ENCODE data around the gene UBXN6.

The UBXN6 gene

GRCh38 chr19:4447327-4448146 is 10.1 kb downstream of the UBXN6 start:
- TF ChIP-seq, protein P1, sequence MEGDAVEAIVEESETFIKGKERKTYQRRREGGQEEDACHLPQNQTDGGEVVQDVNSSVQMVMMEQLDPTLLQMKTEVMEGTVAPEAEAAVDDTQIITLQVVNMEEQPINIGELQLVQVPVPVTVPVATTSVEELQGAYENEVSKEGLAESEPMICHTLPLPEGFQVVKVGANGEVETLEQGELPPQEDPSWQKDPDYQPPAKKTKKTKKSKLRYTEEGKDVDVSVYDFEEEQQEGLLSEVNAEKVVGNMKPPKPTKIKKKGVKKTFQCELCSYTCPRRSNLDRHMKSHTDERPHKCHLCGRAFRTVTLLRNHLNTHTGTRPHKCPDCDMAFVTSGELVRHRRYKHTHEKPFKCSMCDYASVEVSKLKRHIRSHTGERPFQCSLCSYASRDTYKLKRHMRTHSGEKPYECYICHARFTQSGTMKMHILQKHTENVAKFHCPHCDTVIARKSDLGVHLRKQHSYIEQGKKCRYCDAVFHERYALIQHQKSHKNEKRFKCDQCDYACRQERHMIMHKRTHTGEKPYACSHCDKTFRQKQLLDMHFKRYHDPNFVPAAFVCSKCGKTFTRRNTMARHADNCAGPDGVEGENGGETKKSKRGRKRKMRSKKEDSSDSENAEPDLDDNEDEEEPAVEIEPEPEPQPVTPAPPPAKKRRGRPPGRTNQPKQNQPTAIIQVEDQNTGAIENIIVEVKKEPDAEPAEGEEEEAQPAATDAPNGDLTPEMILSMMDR (IDR thresholded peaks at IDR 0.05; ENCODE audit: borderline replicate concordance, extremely low read depth, low read length, poor library complexity, severe bottlenecking): no peak
- TF ChIP-seq EZH2 (IDR thresholded peaks at IDR 0.05; ENCODE audit: borderline replicate concordance, low read depth, low read length, severe bottlenecking): no peak
- ATAC-seq (ENCODE audit: insufficient read depth, low read depth) (no peak), DNase-seq (no peak)
- H3K4me1 ChIP-seq (ENCODE audit: insufficient read depth, low read length): no peaks in the 10 kb centered on the region
- H3K9me3 ChIP-seq (ENCODE audit: insufficient read depth, low read length, severe bottlenecking): no peaks in the 10 kb centered on the region
- H3K4me3 ChIP-seq (ENCODE audit: low read depth in 1 of 2, low read length in 2 of 2): no peak overlapping the region
- no peak overlapping the region for H2AFZ ChIP-seq (ENCODE audit: low read depth, low read length)
- H4K20me1 ChIP-seq (ENCODE audit: insufficient read depth, low read length): peaks cover 69% of the 10 kb centered on the region
- no peak overlapping the region for H3K4me2 ChIP-seq (ENCODE audit: insufficient read depth, low read length)
- H3K27ac ChIP-seq (ENCODE audit: low read length): no peak overlapping the region
- H3K79me2 ChIP-seq (ENCODE audit: insufficient read depth, low read length): no peaks in the 10 kb centered on the region; the same call in 1 of the 2 replicates
- H3K27me3 ChIP-seq (ENCODE audit: insufficient read depth, low read length, poor library complexity): no peaks in the 10 kb centered on the region
- H3K36me3 ChIP-seq (ENCODE audit: insufficient read depth, low read length): peaks cover 92% of the 10 kb centered on the region
- H3K9ac ChIP-seq (ENCODE audit: low read depth, low read length): no peak overlapping the region

DNA sequence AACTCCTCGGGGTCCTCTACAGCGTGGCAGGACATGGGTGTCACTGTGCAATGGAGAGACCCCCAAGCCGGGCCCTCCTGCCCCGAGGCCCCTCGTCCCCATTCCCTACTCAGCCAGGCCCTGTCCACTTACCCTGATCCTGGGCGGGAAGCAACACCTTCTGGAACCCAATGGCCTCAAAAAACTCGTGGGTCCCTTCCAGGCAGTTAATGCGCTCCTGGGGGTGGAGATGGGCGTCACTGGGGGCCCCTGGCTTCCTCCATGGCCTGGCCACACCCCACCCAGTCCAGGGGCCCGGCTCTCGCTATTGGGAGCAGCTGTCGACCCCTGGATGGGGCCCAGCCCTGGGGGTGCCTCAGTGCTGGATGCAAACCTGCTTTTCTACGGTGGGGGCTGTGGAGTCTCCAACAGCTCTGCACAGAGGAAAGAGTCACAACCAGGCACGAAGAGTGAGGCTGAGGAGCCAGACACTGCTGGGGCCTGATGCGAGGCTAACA is 10.8 kb downstream of the UBXN6 start:
- no peaks in the 10 kb centered on the region for H3K27me3 ChIP-seq (ENCODE audit: insufficient read depth, low read length, poor library complexity)
- H3K4me3 ChIP-seq (ENCODE audit: low read depth in 1 of 2, low read length in 2 of 2): no peak overlapping the region
- H3K9me3 ChIP-seq (ENCODE audit: insufficient read depth, low read length, severe bottlenecking): no peaks in the 10 kb centered on the region
- no peak overlapping the region for H3K9ac ChIP-seq (ENCODE audit: low read depth, low read length)
- no peak for TF ChIP-seq EZH2 (IDR thresholded peaks at IDR 0.05; ENCODE audit: borderline replicate concordance, low read depth, low read length, severe bottlenecking)
- TF ChIP-seq, protein P1 (IDR thresholded peaks at IDR 0.05; ENCODE audit: borderline replicate concordance, extremely low read depth, low read length, poor library complexity, severe bottlenecking): no peak
- DNase-seq (no peak), ATAC-seq (ENCODE audit: insufficient read depth, low read depth) (no peak)
- peaks cover 94% of the 10 kb centered on the region for H3K36me3 ChIP-seq (ENCODE audit: insufficient read depth, low read length)
- H4K20me1 ChIP-seq (ENCODE audit: insufficient read depth, low read length): peaks cover 72% of the 10 kb centered on the region
- no peaks in the 10 kb centered on the region for H3K4me1 ChIP-seq (ENCODE audit: insufficient read depth, low read length)
- H3K79me2 ChIP-seq (ENCODE audit: insufficient read depth, low read length): no peaks in the 10 kb centered on the region; the same call in 1 of the 2 replicates
- no peak overlapping the region for H2AFZ ChIP-seq (ENCODE audit: low read depth, low read length)
- no peak overlapping the region for H3K27ac ChIP-seq (ENCODE audit: low read length)
- H3K4me2 ChIP-seq (ENCODE audit: insufficient read depth, low read length): no peak overlapping the region

DNA sequence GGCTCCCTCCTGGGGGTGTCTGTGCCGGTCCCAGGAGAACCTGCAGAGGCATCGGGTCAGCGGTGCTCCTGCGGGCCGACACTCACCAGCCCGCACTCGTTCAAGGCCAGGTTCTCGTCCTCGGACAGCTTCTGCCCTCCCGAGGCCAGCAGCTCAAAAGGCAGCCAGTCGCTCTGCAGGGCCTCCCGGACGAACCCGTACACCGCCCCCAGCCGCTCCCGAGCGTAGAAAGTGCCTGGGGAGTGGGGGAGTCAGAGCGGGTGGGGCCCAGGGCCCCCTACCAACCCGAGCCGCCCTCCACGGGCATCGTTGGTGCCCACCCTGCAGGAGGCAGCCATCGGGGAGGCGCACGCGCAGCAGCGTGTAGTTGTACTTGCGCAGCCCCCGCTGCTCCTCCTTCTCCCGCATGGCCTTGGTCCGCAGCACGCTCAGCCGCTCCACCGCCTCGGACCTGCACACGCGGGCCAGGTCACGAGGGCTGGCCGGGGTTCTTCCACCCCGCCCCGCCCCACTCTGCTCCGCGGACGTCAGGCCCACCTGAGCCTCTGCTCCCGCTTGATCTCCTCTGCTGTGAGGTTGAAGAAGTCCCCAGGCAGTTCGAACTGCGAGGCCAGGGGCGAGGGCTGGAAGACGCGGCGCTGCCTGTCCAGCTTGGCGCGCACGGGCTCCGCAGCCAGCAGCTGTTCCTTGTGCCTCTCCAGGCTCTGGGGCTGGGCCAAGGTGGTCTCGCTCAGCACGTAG is 11.5 kb downstream of the UBXN6 start:
- TF ChIP-seq EZH2 (IDR thresholded peaks at IDR 0.05; ENCODE audit: borderline replicate concordance, low read depth, low read length, severe bottlenecking): no peak
- TF ChIP-seq, protein P1 (IDR thresholded peaks at IDR 0.05; ENCODE audit: borderline replicate concordance, extremely low read depth, low read length, poor library complexity, severe bottlenecking): no peak
- no peaks in the 10 kb centered on the region for H3K4me1 ChIP-seq (ENCODE audit: insufficient read depth, low read length)
- H3K79me2 ChIP-seq (ENCODE audit: insufficient read depth, low read length): no peaks in the 10 kb centered on the region; the same call in 1 of the 2 replicates
- H3K9ac ChIP-seq (ENCODE audit: low read depth, low read length): no peak overlapping the region
- H4K20me1 ChIP-seq (ENCODE audit: insufficient read depth, low read length): peaks cover 72% of the 10 kb centered on the region
- no peaks in the 10 kb centered on the region for H3K27me3 ChIP-seq (ENCODE audit: insufficient read depth, low read length, poor library complexity)
- H2AFZ ChIP-seq (ENCODE audit: low read depth, low read length): no peak overlapping the region
- H3K9me3 ChIP-seq (ENCODE audit: insufficient read depth, low read length, severe bottlenecking): no peaks in the 10 kb centered on the region
- DNase-seq (no peak), ATAC-seq (ENCODE audit: insufficient read depth, low read depth) (no peak; the same call in 2 of the 3 replicates)
- H3K4me3 ChIP-seq (ENCODE audit: low read depth in 1 of 2, low read length in 2 of 2): no peak overlapping the region
- H3K4me2 ChIP-seq (ENCODE audit: insufficient read depth, low read length): no peak overlapping the region
- peaks cover 94% of the 10 kb centered on the region for H3K36me3 ChIP-seq (ENCODE audit: insufficient read depth, low read length)
- H3K27ac ChIP-seq (ENCODE audit: low read length): no peak overlapping the region

Data from DND-41 (cell line).